ENCODE data around the gene TMEM208.

DNA sequence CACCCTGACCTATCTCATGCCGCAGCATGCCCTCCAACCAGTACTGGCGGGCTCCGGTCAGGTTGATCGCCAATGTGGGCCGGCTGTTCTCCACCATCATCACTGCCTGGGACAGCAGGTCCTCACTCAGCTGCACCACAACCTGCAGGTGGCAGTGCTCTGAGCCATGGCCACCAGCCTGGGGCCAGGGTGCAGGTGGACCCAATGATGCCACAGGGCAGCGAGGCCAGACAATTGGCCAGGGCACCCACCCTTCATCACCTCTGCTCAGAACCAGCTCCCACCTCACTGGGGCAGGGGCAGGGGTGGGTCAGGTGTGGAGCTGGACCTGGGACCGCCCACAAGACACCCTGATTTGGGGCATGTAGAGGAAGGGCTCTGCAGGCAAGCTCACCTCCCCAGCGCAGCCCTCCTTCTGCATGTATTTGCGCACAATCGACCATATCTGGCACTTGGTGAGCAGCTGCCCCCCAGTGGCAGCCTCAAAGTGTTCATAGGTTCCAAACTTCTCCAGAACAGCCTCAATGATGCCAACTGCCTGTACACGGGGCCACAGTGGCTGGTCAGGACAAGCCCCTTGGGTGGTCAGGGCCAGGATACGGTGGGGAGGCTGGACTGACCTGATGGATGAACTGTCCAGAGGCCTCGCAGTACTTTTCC, 47.4 kb upstream of the TMEM208 start:
- TF ChIP-seq, protein P1, sequence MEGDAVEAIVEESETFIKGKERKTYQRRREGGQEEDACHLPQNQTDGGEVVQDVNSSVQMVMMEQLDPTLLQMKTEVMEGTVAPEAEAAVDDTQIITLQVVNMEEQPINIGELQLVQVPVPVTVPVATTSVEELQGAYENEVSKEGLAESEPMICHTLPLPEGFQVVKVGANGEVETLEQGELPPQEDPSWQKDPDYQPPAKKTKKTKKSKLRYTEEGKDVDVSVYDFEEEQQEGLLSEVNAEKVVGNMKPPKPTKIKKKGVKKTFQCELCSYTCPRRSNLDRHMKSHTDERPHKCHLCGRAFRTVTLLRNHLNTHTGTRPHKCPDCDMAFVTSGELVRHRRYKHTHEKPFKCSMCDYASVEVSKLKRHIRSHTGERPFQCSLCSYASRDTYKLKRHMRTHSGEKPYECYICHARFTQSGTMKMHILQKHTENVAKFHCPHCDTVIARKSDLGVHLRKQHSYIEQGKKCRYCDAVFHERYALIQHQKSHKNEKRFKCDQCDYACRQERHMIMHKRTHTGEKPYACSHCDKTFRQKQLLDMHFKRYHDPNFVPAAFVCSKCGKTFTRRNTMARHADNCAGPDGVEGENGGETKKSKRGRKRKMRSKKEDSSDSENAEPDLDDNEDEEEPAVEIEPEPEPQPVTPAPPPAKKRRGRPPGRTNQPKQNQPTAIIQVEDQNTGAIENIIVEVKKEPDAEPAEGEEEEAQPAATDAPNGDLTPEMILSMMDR (IDR thresholded peaks at IDR 0.05; ENCODE audit: low read depth, low read length, missing input control): no peak
- TF ChIP-seq RAD21 (IDR thresholded peaks at IDR 0.05): no peak
- TF ChIP-seq JUND (IDR thresholded peaks at IDR 0.05): no peak
- TF ChIP-seq TAF1 (conservative IDR thresholded peaks at IDR 0.05): no peak
- TF ChIP-seq YY1 (IDR thresholded peaks at IDR 0.05): no peak
- TF ChIP-seq, protein P2, sequence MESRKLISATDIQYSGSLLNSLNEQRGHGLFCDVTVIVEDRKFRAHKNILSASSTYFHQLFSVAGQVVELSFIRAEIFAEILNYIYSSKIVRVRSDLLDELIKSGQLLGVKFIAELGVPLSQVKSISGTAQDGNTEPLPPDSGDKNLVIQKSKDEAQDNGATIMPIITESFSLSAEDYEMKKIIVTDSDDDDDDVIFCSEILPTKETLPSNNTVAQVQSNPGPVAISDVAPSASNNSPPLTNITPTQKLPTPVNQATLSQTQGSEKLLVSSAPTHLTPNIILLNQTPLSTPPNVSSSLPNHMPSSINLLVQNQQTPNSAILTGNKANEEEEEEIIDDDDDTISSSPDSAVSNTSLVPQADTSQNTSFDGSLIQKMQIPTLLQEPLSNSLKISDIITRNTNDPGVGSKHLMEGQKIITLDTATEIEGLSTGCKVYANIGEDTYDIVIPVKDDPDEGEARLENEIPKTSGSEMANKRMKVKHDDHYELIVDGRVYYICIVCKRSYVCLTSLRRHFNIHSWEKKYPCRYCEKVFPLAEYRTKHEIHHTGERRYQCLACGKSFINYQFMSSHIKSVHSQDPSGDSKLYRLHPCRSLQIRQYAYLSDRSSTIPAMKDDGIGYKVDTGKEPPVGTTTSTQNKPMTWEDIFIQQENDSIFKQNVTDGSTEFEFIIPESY (IDR thresholded peaks at IDR 0.05): no peak
- no peak for TF ChIP-seq HNF4A (conservative IDR thresholded peaks at IDR 0.05)
- TF ChIP-seq, protein P3, sequence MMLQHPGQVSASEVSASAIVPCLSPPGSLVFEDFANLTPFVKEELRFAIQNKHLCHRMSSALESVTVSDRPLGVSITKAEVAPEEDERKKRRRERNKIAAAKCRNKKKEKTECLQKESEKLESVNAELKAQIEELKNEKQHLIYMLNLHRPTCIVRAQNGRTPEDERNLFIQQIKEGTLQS (IDR thresholded peaks at IDR 0.05): no peak
- TF ChIP-seq FOXA1 (IDR thresholded peaks at IDR 0.05): no peak
- no peak for TF ChIP-seq HNF4G (IDR thresholded peaks at IDR 0.05)
- TF ChIP-seq EGR1 (IDR thresholded peaks at IDR 0.05; ENCODE audit: low read depth in 2 of 2): no peak
- TF ChIP-seq, protein P4, sequence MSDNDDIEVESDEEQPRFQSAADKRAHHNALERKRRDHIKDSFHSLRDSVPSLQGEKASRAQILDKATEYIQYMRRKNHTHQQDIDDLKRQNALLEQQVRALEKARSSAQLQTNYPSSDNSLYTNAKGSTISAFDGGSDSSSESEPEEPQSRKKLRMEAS (IDR thresholded peaks at IDR 0.05): no peak
- TF ChIP-seq GABPA (IDR thresholded peaks at IDR 0.05 in 1 of 2, conservative IDR thresholded peaks at IDR 0.05 in 1 of 2): no peak
- TF ChIP-seq, protein P5, sequence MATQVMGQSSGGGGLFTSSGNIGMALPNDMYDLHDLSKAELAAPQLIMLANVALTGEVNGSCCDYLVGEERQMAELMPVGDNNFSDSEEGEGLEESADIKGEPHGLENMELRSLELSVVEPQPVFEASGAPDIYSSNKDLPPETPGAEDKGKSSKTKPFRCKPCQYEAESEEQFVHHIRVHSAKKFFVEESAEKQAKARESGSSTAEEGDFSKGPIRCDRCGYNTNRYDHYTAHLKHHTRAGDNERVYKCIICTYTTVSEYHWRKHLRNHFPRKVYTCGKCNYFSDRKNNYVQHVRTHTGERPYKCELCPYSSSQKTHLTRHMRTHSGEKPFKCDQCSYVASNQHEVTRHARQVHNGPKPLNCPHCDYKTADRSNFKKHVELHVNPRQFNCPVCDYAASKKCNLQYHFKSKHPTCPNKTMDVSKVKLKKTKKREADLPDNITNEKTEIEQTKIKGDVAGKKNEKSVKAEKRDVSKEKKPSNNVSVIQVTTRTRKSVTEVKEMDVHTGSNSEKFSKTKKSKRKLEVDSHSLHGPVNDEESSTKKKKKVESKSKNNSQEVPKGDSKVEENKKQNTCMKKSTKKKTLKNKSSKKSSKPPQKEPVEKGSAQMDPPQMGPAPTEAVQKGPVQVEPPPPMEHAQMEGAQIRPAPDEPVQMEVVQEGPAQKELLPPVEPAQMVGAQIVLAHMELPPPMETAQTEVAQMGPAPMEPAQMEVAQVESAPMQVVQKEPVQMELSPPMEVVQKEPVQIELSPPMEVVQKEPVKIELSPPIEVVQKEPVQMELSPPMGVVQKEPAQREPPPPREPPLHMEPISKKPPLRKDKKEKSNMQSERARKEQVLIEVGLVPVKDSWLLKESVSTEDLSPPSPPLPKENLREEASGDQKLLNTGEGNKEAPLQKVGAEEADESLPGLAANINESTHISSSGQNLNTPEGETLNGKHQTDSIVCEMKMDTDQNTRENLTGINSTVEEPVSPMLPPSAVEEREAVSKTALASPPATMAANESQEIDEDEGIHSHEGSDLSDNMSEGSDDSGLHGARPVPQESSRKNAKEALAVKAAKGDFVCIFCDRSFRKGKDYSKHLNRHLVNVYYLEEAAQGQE (IDR thresholded peaks at IDR 0.05): no peak
